SU-DHL-6 (cell line): ENCODE results near the gene AGPAT2.

ENCODE experiments used
- H2AFZ ChIP-seq: fragments of 200-600 bp; sonication (generic); 2 replicates; pipeline ENCODE4 v1.6.1; 2014; ENCODE audit warnings: low read depth, mild to moderate bottlenecking, moderate library complexity, mixed read lengths, antibody characterized with exemption, low read length; ENCODE audit not compliant: severe bottlenecking
- H3F3A ChIP-seq: fragments of 200-600 bp; shearing (Covaris generic); 2 replicates; pipeline ENCODE4 v1.6.0; 2016; ENCODE audit warnings: antibody characterized with exemption, mild to moderate bottlenecking; ENCODE audit not compliant: insufficient read depth
- H3K27ac ChIP-seq: fragments of 200-600 bp; sonication (generic); 2 replicates; pipeline ENCODE4 v1.5.1; 2016; ENCODE audit warnings: low read depth, mild to moderate bottlenecking, low read length, moderate library complexity, mixed read lengths
- H3K27me3 ChIP-seq: fragments of 200-600 bp; sonication (generic), shearing (Covaris generic); 2 replicates; pipeline ENCODE4 v1.6.0; 2014; ENCODE audit warnings: mild to moderate bottlenecking, low read length
- H3K36me3 ChIP-seq: fragments of 200-600 bp; sonication (generic); 2 replicates; pipeline ENCODE4 v1.6.1; 2014; ENCODE audit warnings: mild to moderate bottlenecking, low read length, mixed read lengths
- H3K4me2 ChIP-seq: fragments of 300-600, 200-600 bp; shearing (Covaris generic), sonication (generic); 2 replicates; pipeline ENCODE4 v1.6.0; 2014; ENCODE audit warnings: low read length, low read depth, mild to moderate bottlenecking; ENCODE audit not compliant: poor library complexity, severe bottlenecking
- H3K4me3 ChIP-seq: fragments of 200-600 bp; sonication (generic); 2 replicates; pipeline ENCODE4 v1.5.1; 2014; ENCODE audit warnings: antibody characterized with exemption, low read length, mild to moderate bottlenecking, mixed read lengths; ENCODE audit not compliant: insufficient read depth, poor library complexity, severe bottlenecking
- H3K79me2 ChIP-seq: fragments of 200-600 bp; sonication (generic); 2 replicates; pipeline ENCODE4 v1.6.1; 2014; ENCODE audit warnings: mild to moderate bottlenecking, low read length, moderate library complexity; ENCODE audit not compliant: insufficient read depth
- H3K9ac ChIP-seq: fragments of 200-600 bp; sonication (generic); 2 replicates; pipeline ENCODE4 v1.7.0; 2014; ENCODE audit warnings: mild to moderate bottlenecking, low read length
- H3K9me2 ChIP-seq: fragments of 200-600 bp; sonication (generic); replicated peaks from 2 replicates; pipeline ENCODE4 v1.6.1; 2014; ENCODE audit warnings: low read length; ENCODE audit not compliant: insufficient read depth
- H3K9me3 ChIP-seq: fragments of 200-600 bp; sonication (generic); 2 replicates; pipeline ENCODE4 v1.6.1; 2014; ENCODE audit warnings: low read length, mixed read lengths; ENCODE audit not compliant: insufficient read depth
- H4K20me1 ChIP-seq: fragments of 200-600 bp; sonication (generic); 2 replicates; pipeline ENCODE4 v1.6.1; 2014; ENCODE audit warnings: low read depth, mild to moderate bottlenecking, antibody characterized with exemption, low read length, moderate library complexity, mixed read lengths
- EZH2phosphoT487 ChIP-seq: fragments of 200-600 bp; sonication (generic), shearing (Covaris generic); conservative IDR thresholded peaks from 2 replicates; pipeline ENCODE4 v1.6.1; 2018; ENCODE audit warnings: mild to moderate bottlenecking, antibody characterized with exemption, low read length, moderate library complexity, mixed read lengths
- TF ChIP-seq, protein P1 (sequence below): fragments of 200-600 bp; sonication (generic); IDR thresholded peaks from one replicate; pipeline ENCODE4 v1.5.1; 2017; ENCODE audit warnings: antibody characterized with exemption, mild to moderate bottlenecking, low read length, moderate library complexity; ENCODE audit not compliant: insufficient read depth, poor library complexity, severe bottlenecking

AGPAT2 gene

DNA sequence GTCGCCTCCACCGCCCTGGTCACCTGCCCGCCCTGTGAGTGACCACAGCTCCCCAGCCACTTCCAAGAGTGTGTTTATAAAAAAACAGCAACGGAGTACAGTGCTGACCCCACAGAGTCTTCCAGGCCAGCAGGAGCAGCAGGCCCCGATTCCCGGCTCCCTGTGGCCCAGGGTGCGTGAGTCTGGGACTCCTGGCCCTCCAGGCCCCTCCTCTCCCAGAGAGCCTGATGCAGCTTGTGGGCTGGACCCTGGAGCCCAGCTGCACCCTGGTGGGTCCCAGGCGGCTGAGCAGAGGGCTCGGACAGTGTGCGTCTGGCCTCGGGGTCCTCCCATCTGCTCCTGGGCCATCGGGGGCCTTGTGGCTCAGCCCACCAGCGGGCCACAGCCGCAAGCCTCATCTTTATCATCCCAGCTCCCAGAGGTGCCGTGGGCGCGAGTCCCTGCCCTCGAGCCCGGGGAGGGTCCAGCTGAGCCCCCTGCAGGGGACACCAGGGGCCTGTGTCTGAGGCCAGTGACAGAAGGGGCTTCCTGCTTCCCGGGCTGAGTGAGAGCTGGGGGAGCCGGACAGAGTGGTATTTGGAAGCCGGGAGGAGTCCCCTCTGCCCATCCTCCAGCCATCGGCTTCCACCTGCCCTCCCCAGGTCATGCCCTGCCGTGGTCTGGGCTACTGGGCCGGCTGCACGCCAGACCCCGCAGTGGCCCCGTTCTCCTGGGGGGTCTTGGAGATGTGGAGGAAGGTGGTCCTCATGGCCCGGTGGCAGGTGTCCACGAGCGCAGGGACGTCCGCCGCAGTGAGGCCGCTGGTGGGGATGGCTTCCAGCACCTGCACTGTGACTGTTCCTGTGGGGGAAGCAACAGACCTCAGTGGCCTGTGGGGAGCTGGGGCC is 13.9 kb downstream of the AGPAT2 start:
- TF ChIP-seq, protein P1, sequence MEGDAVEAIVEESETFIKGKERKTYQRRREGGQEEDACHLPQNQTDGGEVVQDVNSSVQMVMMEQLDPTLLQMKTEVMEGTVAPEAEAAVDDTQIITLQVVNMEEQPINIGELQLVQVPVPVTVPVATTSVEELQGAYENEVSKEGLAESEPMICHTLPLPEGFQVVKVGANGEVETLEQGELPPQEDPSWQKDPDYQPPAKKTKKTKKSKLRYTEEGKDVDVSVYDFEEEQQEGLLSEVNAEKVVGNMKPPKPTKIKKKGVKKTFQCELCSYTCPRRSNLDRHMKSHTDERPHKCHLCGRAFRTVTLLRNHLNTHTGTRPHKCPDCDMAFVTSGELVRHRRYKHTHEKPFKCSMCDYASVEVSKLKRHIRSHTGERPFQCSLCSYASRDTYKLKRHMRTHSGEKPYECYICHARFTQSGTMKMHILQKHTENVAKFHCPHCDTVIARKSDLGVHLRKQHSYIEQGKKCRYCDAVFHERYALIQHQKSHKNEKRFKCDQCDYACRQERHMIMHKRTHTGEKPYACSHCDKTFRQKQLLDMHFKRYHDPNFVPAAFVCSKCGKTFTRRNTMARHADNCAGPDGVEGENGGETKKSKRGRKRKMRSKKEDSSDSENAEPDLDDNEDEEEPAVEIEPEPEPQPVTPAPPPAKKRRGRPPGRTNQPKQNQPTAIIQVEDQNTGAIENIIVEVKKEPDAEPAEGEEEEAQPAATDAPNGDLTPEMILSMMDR: no peak
- TF ChIP-seq EZH2phosphoT487: no peak

DNA sequence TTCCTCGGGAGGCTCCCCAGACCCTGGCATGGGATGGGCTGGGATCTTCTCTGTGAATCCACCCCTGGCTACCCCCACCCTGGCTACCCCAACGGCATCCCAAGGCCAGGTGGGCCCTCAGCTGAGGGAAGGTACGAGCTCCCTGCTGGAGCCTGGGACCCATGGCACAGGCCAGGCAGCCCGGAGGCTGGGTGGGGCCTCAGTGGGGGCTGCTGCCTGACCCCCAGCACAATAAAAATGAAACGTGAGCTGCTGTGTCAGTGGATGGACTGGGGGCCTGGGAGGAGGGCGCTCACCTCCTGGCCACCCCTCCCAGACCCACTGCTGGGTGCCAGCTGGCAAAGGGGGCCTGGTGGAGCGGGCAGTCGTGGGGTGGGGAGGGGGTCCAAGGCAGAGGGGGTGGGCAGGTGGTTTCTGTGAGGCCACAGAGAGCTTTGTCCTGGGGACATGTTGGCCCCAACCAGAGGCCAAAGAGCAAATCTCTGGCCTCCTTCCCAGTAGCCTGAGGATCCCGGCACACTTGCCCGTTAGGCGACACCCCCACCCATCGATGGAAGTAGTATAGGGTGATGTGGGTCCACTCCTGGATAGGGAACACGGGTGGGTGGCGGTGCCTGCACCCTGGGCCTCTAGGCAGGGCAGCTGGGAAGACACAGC is 14.7 kb downstream of the AGPAT2 start:
- Histone ChIP-seq H4K20me1 (no peaks in the 10 kb centered on the region), H3K9me3 (no peaks in the 10 kb centered on the region), H3K4me3 (no peak overlapping the region)

More for the DNA sequence above, 13.9 kb downstream of the AGPAT2 start:
- no peaks in the 10 kb centered on the region for H3K9me2 ChIP-seq
- H3F3A ChIP-seq: no peaks in the 10 kb centered on the region
- no peaks in the 10 kb centered on the region for H3K36me3 ChIP-seq
- H3K27me3 ChIP-seq: no peaks in the 10 kb centered on the region
- no peak overlapping the region for H2AFZ ChIP-seq
- H4K20me1 ChIP-seq: no peaks in the 10 kb centered on the region
- H3K27ac ChIP-seq: no peak overlapping the region
- H3K4me2 ChIP-seq: no peak overlapping the region
- no peak overlapping the region for H3K4me3 ChIP-seq
- no peak overlapping the region for H3K9ac ChIP-seq
- H3K9me3 ChIP-seq: no peaks in the 10 kb centered on the region
- H3K79me2 ChIP-seq: no peaks in the 10 kb centered on the region

DNA sequence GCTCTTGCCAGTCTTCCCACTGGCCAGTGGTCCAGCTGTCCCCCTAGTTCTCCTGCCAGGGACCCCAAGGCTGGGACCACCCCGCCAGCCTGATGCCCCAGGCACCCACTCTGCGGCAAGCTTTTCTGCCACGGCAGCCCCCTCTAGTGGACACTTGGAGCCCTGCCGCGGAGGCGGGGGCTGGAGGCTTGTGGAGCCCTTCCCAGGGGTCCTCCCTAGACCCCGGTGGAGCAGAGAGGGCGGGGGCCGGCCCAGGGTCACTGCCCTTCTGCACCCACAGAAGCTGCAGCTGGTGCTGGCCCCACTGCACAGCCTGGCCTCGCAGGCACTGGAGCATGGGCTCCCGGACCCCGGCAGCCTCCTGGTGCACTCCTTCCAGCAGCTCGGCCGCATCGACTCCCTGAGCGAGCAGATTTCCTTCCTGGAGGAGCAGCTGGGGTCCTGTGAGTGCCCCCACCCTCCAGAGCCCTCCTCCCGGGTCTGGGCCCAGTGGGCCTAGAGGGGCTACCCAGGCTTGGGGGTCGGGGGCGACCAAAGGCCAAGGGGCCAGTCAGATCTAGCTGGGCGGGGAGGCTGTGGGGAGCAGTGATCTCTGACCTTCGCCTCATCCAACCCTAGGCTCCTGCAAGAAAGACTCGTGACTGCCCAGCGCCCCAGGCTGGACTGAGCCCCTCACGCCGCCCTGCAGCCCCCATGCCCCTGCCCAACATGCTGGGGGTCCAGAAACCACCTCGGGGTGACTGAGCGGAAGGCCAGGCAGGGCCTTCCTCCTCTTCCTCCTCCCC is 15.4 kb downstream of the AGPAT2 start:
- Histone ChIP-seq H3K27me3 (no peaks in the 10 kb centered on the region), H3K4me2 (no peak overlapping the region), H3K9ac (no peak overlapping the region), H4K20me1 (no peaks in the 10 kb centered on the region), H3K9me2 (no peaks in the 10 kb centered on the region), H3K79me2 (no peaks in the 10 kb centered on the region), H3K9me3 (no peaks in the 10 kb centered on the region), H3K36me3 (no peaks in the 10 kb centered on the region), H3K27ac (no peak overlapping the region), H3F3A (no peaks in the 10 kb centered on the region), H2AFZ (no peak overlapping the region), H3K4me3 (no peak overlapping the region)
- TF ChIP-seq, protein P1: peak; percentile 93
- no peak for TF ChIP-seq EZH2phosphoT487

More for the DNA sequence above, 14.7 kb downstream of the AGPAT2 start:
- TF ChIP-seq EZH2phosphoT487: no peak
- no peaks in the 10 kb centered on the region for H3F3A ChIP-seq
- no peaks in the 10 kb centered on the region for H3K36me3 ChIP-seq
- no peak overlapping the region for H3K27ac ChIP-seq
- no peak overlapping the region for H3K9ac ChIP-seq
- H3K4me2 ChIP-seq: no peak overlapping the region
- H2AFZ ChIP-seq: no peak overlapping the region
- no peaks in the 10 kb centered on the region for H3K9me2 ChIP-seq
- no peaks in the 10 kb centered on the region for H3K79me2 ChIP-seq
- H3K27me3 ChIP-seq: no peaks in the 10 kb centered on the region
